ENCODE results near the gene NR2C1.

- TF ChIP-seq CTCF (IDR thresholded peaks at IDR 0.05; ENCODE audit: insufficient read depth, low read length, poor library complexity, severe bottlenecking) = no peak
- no peak for TF ChIP-seq EZH2phosphoT487 (conservative IDR thresholded peaks at IDR 0.05; ENCODE audit: low read length)
Measured at GRCh38 chr12:94987801-94988200, 85.6 kb downstream of the NR2C1 start.
